SK-N-SH (cell line): ENCODE results near the gene AHCYL1. TPM values are rescaled to one million over a fixed set of nuclear protein-coding genes. Genes with fewer than 3 reads are reported as not detected.

Experiments
- CTCF ChIA-PET: fragments of 300-600, 350-600 bp; formaldehyde crosslinking; extraction: SDS; loops from one replicate; lab custom pipeline; 2021; lab: Yijun Ruan, JAX
- POLR2A ChIA-PET: fragments of 350-600 bp; sonication (Branson Sonifier 250); formaldehyde crosslinking; extraction: SDS; loops from one replicate; lab custom pipeline; 2020; ENCODE audit warnings: antibody characterized with exemption, inconsistent platforms; lab: Yijun Ruan, JAX
- DNase-seq: peaks from one replicate; pipeline ENCODE4 v3.0.0; 2012
- H2AFZ ChIP-seq: fragments of 200-600 bp; sonication (generic); 2 replicates; pipeline ENCODE4 v1.8.1; 2016; ENCODE audit warnings: antibody characterized with exemption, mild to moderate bottlenecking, low read depth
- H3F3A ChIP-seq: fragments of 200-600 bp; sonication (generic); replicated peaks from 2 replicates; pipeline ENCODE3; 2016; ENCODE audit warnings: antibody characterized with exemption, mild to moderate bottlenecking; ENCODE audit not compliant: insufficient read depth
- H3K27ac ChIP-seq, 2 experiments: fragments of 200-500 bp in 1 of 2; fragments of 200-600 bp in 1 of 2; sonication (Bioruptor generic) in 1 of 2; sonication (generic), shearing (Covaris generic) in 1 of 2; 2 replicates each; pipeline versions ENCODE4 v1.5.1 to v1.6.1; 2014 to 2016; ENCODE audit warnings: low read depth in 2 of 2, inconsistent platforms in 1 of 2, low read length in 1 of 2, mild to moderate bottlenecking in 1 of 2, mixed read lengths in 1 of 2
- H3K27me3 ChIP-seq: fragments of 200-600 bp; sonication (generic), shearing (Covaris generic); 2 replicates; pipeline ENCODE4 v1.6.1; 2016; ENCODE audit warnings: mixed run types; ENCODE audit not compliant: insufficient read depth
- H3K36me3 ChIP-seq, 2 experiments: fragments of 200-500 bp in 1 of 2; fragments of 200-600 bp in 1 of 2; sonication (Bioruptor generic) in 1 of 2; sonication (generic) in 1 of 2; replicated peaks in 1 of 2; 2 replicates each; pipeline versions ENCODE3 to v1.5.1; 2014 to 2016; ENCODE audit warnings: low read length in 1 of 2, mild to moderate bottlenecking in 1 of 2; ENCODE audit not compliant: insufficient read depth in 2 of 2, control insufficient read depth in 1 of 2
- H3K4me1 ChIP-seq, 2 experiments: fragments of 200-500 bp in 1 of 2; fragments of 200-600 bp in 1 of 2; sonication (Bioruptor generic) in 1 of 2; sonication (generic), shearing (Covaris generic) in 1 of 2; 2 replicates each; pipeline versions ENCODE4 v1.5.1 to v1.6.1; 2014 to 2016; ENCODE audit warnings: low read depth in 1 of 2, low read length in 1 of 2, mixed run types in 1 of 2; ENCODE audit not compliant: insufficient read depth in 2 of 2, control insufficient read depth in 1 of 2
- H3K4me2 ChIP-seq: fragments of 200-600 bp; sonication (generic), shearing (Covaris generic); 2 replicates; pipeline ENCODE4 v1.6.1; 2017; ENCODE audit warnings: mixed run types
- H3K4me3 ChIP-seq, 2 experiments: fragments of 200-500 bp in 1 of 2; fragments of 200-600 bp in 1 of 2; sonication (Bioruptor generic) in 1 of 2; sonication (generic), shearing (Covaris generic) in 1 of 2; 2 replicates each; pipeline versions ENCODE4 v1.5.1 to v1.8.1; 2014 to 2016; ENCODE audit warnings: low read depth in 2 of 2, inconsistent platforms in 1 of 2, low read length in 1 of 2, mild to moderate bottlenecking in 1 of 2, mixed read lengths in 1 of 2, moderate library complexity in 1 of 2
- H3K79me2 ChIP-seq: fragments of 200-600 bp; sonication (generic); 2 replicates; pipeline ENCODE4 v1.8.1; 2017; ENCODE audit warnings: mild to moderate bottlenecking; ENCODE audit not compliant: insufficient read depth
- H3K9ac ChIP-seq: fragments of 200-600 bp; sonication (generic); 2 replicates; pipeline ENCODE4 v1.6.1; 2017; ENCODE audit warnings: mixed run types
- H3K9me2 ChIP-seq: fragments of 200-600 bp; sonication (generic); 2 replicates; pipeline ENCODE4 v1.6.1; 2017; ENCODE audit warnings: mixed run types
- H3K9me3 ChIP-seq: fragments of 200-600 bp; sonication (generic); 2 replicates; pipeline ENCODE4 v1.6.1; 2017; ENCODE audit warnings: mixed run types, mild to moderate bottlenecking, moderate library complexity
- H4K20me1 ChIP-seq: fragments of 200-600 bp; sonication (generic); 2 replicates; pipeline ENCODE4 v1.6.1; 2017; ENCODE audit warnings: mild to moderate bottlenecking, mixed run types; ENCODE audit not compliant: insufficient read depth
- CHD2 ChIP-seq: fragments of 150-350 bp; IDR thresholded peaks from 2 replicates; pipeline ENCODE4 v1.6.1; 2018; ENCODE audit warnings: low read length; ENCODE audit not compliant: partially characterized antibody
- EP300 ChIP-seq, 2 experiments: IDR thresholded peaks; 2 replicates each; pipeline versions ENCODE4 v1.4.0 to v1.6.1; 2012; ENCODE audit warnings: borderline replicate concordance in 1 of 2, low read depth in 1 of 2, low read length in 1 of 2
- FOSL2 ChIP-seq: IDR thresholded peaks from 2 replicates; pipeline ENCODE4 v1.4.0; 2012; ENCODE audit warnings: low read depth, mild to moderate bottlenecking, moderate library complexity, borderline replicate concordance
- FOXJ3 ChIP-seq: sonication (generic); formaldehyde crosslinking; IDR thresholded peaks from 2 replicates; pipeline ENCODE4 v1.5.1; 2020; ENCODE audit warnings: mild to moderate bottlenecking, missing genetic modification reagents
- FOXM1 ChIP-seq: IDR thresholded peaks from 2 replicates; pipeline ENCODE4 v1.4.0; 2012; ENCODE audit warnings: low read depth, mild to moderate bottlenecking
- GABPA ChIP-seq: IDR thresholded peaks from 2 replicates; pipeline ENCODE4 v1.4.0; 2012; ENCODE audit warnings: low read depth, mild to moderate bottlenecking
- GATA2 ChIP-seq: sonication (generic); formaldehyde crosslinking; IDR thresholded peaks from 2 replicates; pipeline ENCODE4 v1.5.0; 2020; ENCODE audit warnings: mild to moderate bottlenecking, missing genetic modification reagents
- IRF3 ChIP-seq: fragments of 150-350 bp; IDR thresholded peaks from 2 replicates; pipeline ENCODE4 v1.6.1; 2016; ENCODE audit warnings: mild to moderate bottlenecking, low read depth, low read length
- MEF2A ChIP-seq: IDR thresholded peaks from 2 replicates; pipeline ENCODE4 v1.4.0; 2012; ENCODE audit warnings: low read depth, borderline replicate concordance
- NRF1 ChIP-seq: IDR thresholded peaks from 2 replicates; pipeline ENCODE4 v1.6.1; 2012; ENCODE audit warnings: low read depth, mild to moderate bottlenecking, low read length
- PBX3 ChIP-seq: IDR thresholded peaks from 2 replicates; pipeline ENCODE4; 2012
- RAD21 ChIP-seq: IDR thresholded peaks from 2 replicates; pipeline ENCODE4 v1.6.1; 2012; ENCODE audit warnings: mild to moderate bottlenecking, low read length
- RCOR1 ChIP-seq: fragments of 150-350 bp; IDR thresholded peaks from 2 replicates; pipeline ENCODE4 v1.6.1; 2017; ENCODE audit warnings: antibody characterized with exemption, low read length
- SIN3A ChIP-seq: IDR thresholded peaks from 2 replicates; pipeline ENCODE4 v1.6.1; 2012; ENCODE audit warnings: low read depth, mild to moderate bottlenecking, low read length, moderate library complexity, borderline replicate concordance
- SMC3 ChIP-seq: IDR thresholded peaks from 2 replicates; pipeline ENCODE4 v1.6.1; 2012; ENCODE audit warnings: low read depth, low read length, improper control_type of control experiment
- TAF1 ChIP-seq: IDR thresholded peaks from 2 replicates; pipeline ENCODE4 v1.6.1; 2012; ENCODE audit warnings: low read depth, mild to moderate bottlenecking, low read length, moderate library complexity, borderline replicate concordance
- USF1 ChIP-seq: IDR thresholded peaks from 2 replicates; pipeline ENCODE4 v1.4.0; 2012; ENCODE audit warnings: low read depth, borderline replicate concordance
- USF2 ChIP-seq: fragments of 150-350 bp; IDR thresholded peaks from 2 replicates; pipeline ENCODE4 v1.6.1; 2017; ENCODE audit warnings: antibody characterized with exemption, low read length, low read depth, borderline replicate concordance
- YY1 ChIP-seq: IDR thresholded peaks from 2 replicates; pipeline ENCODE4 v1.4.0; 2012; ENCODE audit warnings: low read depth, mild to moderate bottlenecking
- ZBTB33 ChIP-seq: IDR thresholded peaks from 2 replicates; pipeline ENCODE4 v1.4.0; 2012; ENCODE audit warnings: low read depth, borderline replicate concordance
- WGBS: methylation state at CpG from one replicate; pipeline ENCODE4 v1.1.6; 2017; ENCODE audit warnings: low lambda C conversion rate; 5-methylcytosine and 5-hydroxymethylcytosine counted together
- polyA plus RNA-seq, 3 experiments: library from polyadenylated mRNA; depleted of rRNA; stranded (reverse); fragments of >200 nt; gene quantifications; 2 replicates each; pipeline ENCODE4 v1.2.3, GENCODE V29; 2012

Gene AHCYL1
- polyA plus RNA-seq, 1 of the 3 experiments (the other 2 are of a cell fraction): 39.7 TPM

- no peak overlapping the region for H3K4me3 ChIP-seq
- 72% methylated on average over 5 of the region's 5 CpGs for WGBS
- no peaks in the 10 kb centered on the region for H3K9me3 ChIP-seq
- peaks cover 15% of the 10 kb centered on the region; the same call in 1 of the 2 replicates for H4K20me1 ChIP-seq
- H3K79me2 ChIP-seq: peaks cover 33% of the 10 kb centered on the region
- peak overlapping the region; percentile 85; the same call in 1 of the 2 replicates for H2AFZ ChIP-seq
- H3K4me2 ChIP-seq: no peak overlapping the region
- ChIA-PET POLR2A (no interaction called here), CTCF (interaction anchor here (1.7 to 42.0 kb wide), 2 partner anchors 20 to 67 kb away, joined by 8 to 1768 read pairs; partner anchors contain the start of gene UBL4B)
- H3K36me3 ChIP-seq: peaks cover 9 to 10% of the 10 kb centered on the region in 2 experiments
- TF ChIP-seq USF2 (no peak), IRF3 (no peak), NRF1 (no peak), CHD2 (no peak), EP300 (IDR thresholded peaks at IDR 0.05; ENCODE audit: borderline replicate concordance in 1 of 2, low read depth in 1 of 2, low read length in 1 of 2) (no peak), RAD21 (no peak), ZBTB33 (no peak), GATA2 (CRISPR knock-in tag) (no peak), FOXM1 (no peak), SIN3A (no peak), FOXJ3 (CRISPR knock-in tag) (no peak)
- no peak for DNase-seq
- no peaks in the 10 kb centered on the region for H3K9me2 ChIP-seq
- H3K4me1 ChIP-seq: peaks cover 4 to 9% of the 10 kb centered on the region in 2 experiments; a peak in 3 of 4 replicates
- H3F3A ChIP-seq: no peaks in the 10 kb centered on the region
- H3K9ac ChIP-seq: no peak overlapping the region
- no peak overlapping the region for H3K27ac ChIP-seq
- H3K27me3 ChIP-seq: no peaks in the 10 kb centered on the region
These were observed 48.9 kb downstream of the AHCYL1 start for GRCh38 chr1:110033421-110033820.

- no peaks in the 10 kb centered on the region for H3K27me3 ChIP-seq
- peak overlapping the region; percentile 96 for H3K4me2 ChIP-seq
- peaks cover 33% of the 10 kb centered on the region for H3K79me2 ChIP-seq
- H3K27ac ChIP-seq: peak overlapping the region; percentile 89
- peak overlapping the region; percentile 85 for H2AFZ ChIP-seq
- ChIA-PET CTCF (interaction anchor here (1.0 to 42.0 kb wide), 8 partner anchors 19 to 501 kb away, joined by 3 to 1768 read pairs (median 4); partner anchors contain the start of genes AHCYL1 and UBL4B), POLR2A (interaction anchor here (0.7 to 1.9 kb wide), 8 partner anchors 9 to 304 kb away, joined by 3 to 16 read pairs (median 6); partner anchors contain the start of genes AHCYL1 and RBM15)
- peaks cover 16% of the 10 kb centered on the region in 2 experiments for H3K36me3 ChIP-seq
- H3K4me1 ChIP-seq: peaks cover 4 to 9% of the 10 kb centered on the region in 2 experiments; a peak in 3 of 4 replicates
- no peaks in the 10 kb centered on the region for H3K9me2 ChIP-seq
- no peaks in the 10 kb centered on the region for H3F3A ChIP-seq
- WGBS: 36% methylated on average over 4 of the region's 4 CpGs
- H3K9ac ChIP-seq: peak overlapping the region; percentile 99; the same call in 1 of the 2 replicates
- H3K9me3 ChIP-seq: no peaks in the 10 kb centered on the region
- peak overlapping the region; percentile 62 to 99 for H3K4me3 ChIP-seq
- no peak for DNase-seq
- H4K20me1 ChIP-seq: peaks cover 15% of the 10 kb centered on the region; the same call in 1 of the 2 replicates
- TF ChIP-seq SMC3: no peak
- no peak for TF ChIP-seq FOSL2
- no peak for TF ChIP-seq RCOR1
- no peak for TF ChIP-seq USF2
- TF ChIP-seq FOXM1: no peak
- TF ChIP-seq YY1: no peak
- no peak for TF ChIP-seq USF1
- TF ChIP-seq MEF2A: no peak
- TF ChIP-seq GABPA: no peak
- TF ChIP-seq CHD2: no peak
- no peak for TF ChIP-seq PBX3
- TF ChIP-seq NRF1: no peak
- no peak for TF ChIP-seq TAF1
These were observed 49.5 kb downstream of the AHCYL1 start for GRCh38 chr1:110034040-110034450.
